NCI-H128 (cell line): ENCODE measurements around the gene NBPF8.
"Not testable (repeated sequence)": the region's sequence is repeated elsewhere in the genome, so short reads cannot be mapped to it uniquely, and the experiment has no call there.

Source experiments
- DNase-seq: peaks from one replicate; lab custom pipeline; 2025; ENCODE audit not compliant: unreplicated experiment; lab: John Stamatoyannopoulos, UW

NBPF8 gene, protein sequence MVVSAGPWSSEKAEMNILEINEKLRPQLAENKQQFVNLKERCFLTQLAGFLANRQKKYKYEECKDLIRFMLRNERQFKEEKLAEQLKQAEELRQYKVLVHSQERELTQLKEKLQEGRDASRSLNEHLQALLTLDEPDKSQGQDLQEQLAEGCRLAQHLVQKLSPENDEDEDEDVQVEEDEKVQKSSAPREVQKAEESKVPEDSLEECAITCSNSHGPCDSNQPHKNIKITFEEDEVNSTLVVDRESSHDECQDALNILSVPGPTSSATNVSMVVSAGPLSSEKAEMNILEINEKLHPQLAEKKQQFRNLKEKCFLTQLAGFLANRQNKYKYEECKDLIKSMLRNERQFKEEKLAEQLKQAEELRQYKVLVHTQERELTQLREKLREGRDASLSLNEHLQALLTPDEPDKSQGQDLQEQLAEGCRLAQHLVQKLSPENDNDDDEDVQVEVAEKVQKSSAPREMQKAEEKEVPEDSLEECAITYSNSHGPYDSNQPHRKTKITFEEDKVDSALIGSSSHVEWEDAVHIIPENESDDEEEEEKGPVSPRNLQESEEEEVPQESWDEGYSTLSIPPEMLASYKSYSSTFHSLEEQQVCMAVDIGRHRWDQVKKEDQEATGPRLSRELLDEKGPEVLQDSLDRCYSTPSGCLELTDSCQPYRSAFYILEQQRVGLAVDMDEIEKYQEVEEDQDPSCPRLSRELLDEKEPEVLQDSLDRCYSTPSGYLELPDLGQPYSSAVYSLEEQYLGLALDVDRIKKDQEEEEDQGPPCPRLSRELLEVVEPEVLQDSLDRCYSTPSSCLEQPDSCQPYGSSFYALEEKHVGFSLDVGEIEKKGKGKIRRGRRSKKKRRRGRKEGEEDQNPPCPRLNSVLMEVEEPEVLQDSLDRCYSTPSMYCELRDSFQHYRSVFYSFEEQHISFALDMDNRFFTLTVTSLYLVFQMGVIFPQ

DNA sequence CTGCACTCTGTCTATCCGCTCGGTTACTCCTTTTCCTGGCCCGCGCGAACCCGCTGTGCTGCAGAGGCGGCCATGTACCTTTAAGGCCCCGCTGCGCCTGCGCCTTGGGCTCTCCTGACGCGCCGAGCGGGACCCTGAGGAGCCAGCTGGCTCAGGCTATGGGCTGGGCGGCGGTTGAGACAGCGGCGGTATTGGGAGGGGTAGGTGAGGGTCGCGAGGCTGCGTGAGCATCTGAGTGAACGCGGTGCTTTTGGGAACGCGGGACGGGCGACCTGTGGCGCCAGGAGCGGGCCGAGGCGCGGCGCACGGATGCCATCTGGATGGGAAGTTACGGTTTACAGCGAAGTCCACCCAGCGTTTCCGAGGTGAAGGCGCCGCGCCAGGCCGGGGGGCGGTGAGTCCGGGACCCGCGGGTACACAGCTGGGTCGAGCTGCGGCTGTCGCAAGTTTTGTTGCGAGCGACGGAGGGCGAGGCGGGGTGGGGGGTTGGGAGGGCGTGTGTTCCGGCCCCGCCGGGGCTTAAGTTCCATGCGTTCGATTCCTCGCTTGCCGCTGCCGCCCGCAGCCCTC lies at the start of gene NBPF8:
Gene NBPF8 (plus strand): TSS at position 125 of the 570 bp plus-strand sequence. CDS start 21,488 bp downstream, outside the sequence.
- DNase-seq, result not testable (repeated sequence)

DNA sequence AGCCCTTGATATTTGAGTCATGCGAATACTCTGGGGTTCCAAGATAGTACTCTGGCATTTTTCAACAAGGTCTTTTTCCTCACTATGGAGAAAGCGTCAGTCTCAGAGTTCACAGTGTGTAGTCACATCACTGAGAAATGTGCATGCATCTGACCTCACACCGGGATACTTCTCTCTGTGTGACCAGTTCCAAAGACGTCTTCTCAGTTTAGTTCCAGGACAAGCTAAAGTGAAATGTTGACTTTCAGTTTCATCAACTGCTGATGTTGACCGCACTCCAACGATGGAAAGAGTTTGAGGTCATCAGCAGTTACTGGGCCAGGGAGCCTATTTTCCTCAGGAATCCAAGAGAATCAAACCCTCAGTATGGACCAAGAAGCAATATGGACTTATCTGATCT lies 47.1 kb upstream of the NBPF8 start:
- not testable (repeated sequence) for DNase-seq

DNA sequence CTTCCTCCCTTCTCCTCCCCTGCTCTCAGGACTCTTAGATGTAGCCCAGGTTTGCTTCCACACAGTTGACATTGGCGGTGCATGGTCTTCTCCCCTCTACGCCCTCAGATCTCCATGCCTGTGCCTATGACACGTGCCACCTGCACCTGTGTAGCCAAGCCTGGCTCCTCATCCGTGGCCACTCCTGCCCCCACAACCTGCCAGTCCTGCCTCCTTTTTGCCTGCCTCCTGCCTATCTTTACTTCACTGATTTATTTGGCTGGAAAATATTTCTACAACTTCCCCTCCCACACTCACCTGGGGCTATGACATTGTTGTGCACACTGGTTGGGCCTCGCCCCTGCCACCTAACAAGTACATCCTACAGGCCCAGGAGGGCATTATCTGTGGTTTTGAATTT lies 28.2 kb upstream of the NBPF8 start:
- not testable (repeated sequence) for DNase-seq

DNA sequence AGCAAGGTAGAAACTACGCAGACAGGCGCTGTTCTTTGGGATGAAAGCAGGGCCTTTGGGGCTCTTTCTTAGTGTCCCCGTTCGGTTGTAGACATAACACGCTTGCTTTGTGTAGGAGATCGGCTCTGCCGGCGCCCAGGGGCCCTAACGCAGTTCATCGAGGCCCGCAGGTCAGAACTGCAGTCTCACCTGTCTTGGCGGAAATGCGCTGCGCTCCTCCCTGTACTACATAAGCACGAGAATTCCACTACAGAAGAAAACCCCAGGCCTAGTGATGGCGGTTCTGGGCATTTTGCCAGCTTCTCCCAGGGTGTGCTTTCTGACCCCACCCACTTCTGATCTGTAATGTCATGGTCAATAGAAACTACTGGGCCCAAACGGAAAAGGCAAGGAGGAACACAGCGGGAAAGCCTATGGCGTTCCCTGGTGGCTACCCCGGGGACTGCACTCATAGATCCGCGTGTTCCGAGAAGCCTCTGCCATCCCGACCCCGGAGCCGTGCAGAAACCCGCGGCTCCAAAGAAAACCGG lies 26.2 kb upstream of the NBPF8 start:
- not testable (repeated sequence) for DNase-seq

- DNase-seq, result not testable (repeated sequence)
Measured at GRCh38 chr1:120391365-120391764, 23.5 kb upstream of the NBPF8 start.

DNA sequence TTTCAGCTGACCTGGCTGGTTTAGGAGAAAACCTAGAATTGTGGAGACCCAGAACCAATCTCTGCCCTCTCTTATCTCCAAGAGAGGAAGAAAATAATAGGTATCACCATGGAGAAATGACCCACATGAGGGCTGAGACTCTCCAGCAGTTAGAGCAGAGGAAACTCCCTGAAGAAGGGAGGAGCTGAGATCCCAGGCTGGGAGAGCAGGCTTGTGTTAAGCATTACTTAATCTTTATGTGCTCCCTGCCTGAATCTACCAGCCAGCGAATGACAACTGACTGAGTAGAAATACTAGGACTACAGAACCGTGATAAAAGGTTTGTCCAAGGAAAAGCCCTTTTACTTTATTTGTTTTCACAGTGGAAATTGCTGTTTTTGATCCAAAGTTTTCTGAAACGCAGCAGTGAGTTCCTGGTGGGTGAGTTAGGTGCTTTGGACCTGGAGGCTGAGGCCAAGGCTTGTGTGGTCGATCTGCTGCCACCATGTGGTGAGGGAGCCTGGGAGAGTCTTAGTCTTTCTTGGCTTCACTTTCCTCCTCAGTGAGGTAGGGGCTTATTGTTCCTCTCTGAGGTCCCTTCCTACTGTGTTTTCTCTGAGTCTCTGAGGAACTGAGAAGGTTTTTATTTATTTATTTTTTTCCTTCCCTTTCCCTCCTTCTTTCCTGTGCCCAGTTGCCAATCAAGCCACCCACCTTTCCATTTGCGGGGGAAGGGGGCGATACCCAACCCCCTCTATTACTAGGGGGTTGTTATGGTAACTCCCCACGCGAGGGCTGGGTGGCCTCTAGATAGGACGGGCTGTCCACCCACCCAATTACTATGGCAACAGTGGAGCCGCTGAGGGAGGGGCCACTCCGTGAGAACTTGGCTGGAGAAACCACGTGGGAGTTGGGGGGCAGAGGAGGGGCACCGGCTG lies 21.3 kb upstream of the NBPF8 start:
- DNase-seq, result not testable (repeated sequence)

DNA sequence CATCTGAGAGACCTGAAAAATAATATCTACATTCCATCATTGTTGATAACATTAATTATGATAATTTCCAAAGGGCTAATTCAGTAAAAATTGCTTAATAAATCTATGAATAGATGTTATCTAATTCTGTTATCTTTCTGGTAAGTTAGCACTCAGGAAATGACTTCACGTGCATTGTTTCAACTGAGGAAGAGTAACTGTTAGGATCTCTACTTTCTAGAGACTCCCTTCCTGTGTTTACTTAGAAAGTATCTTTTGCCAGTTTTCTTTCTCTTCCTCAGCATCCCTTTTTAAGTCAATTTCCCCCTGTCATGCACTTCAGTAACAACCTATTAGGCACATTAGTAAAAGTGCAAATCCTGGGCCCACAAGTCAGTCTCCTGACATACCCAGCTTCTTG lies 9.5 kb upstream of the NBPF8 start:
- DNase-seq, result not testable (repeated sequence)

GRCh38 chr1:120414451-120414850 lies 384 bp upstream of the NBPF8 start:
- not testable (repeated sequence) for DNase-seq

DNA sequence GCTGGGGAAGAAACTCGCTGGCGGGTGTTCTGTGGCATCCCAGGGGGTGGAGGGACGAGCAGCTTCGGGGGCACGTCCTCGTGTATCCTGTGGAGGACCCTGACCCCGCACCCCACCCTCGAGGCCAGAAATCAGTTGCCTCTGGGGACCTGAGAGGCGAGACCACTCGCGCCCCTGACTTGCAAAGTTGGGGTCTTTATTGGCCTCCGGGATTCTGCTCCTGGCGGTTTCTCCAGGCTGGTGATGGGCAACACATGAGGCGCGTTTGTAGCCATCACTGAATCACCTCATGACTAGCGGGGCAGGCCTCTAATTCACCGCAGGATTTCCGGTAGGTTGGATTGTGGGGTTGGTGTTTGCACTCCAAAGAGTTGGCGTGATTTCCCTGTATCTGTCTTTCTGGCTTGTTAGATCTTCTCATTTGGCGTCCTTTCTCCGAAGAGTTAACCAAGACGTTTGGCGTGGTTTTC lies 692 bp downstream of the NBPF8 start:
- not testable (repeated sequence) for DNase-seq

DNA sequence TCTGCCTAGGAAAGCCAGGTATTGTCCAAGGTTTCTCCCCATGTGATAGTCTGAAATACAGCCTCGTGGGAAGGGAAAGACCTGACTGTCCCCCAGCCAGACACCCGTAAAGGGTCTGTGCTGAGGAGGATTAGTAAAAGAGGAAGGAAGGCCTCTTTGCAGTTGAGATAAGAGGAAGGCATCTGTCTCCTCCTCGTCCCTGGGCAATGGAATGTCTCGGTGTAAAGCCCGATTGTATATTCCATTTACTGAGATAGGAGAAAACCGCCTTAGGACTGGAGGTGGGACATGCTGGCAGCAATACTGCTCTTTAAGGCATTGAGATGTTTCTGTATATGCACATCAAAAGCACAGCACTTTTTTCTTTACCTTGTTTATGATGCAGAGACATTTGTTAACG lies 10.2 kb downstream of the NBPF8 start:
- DNase-seq, result not testable (repeated sequence)

GRCh38 chr1:120431626-120432025 lies 16.8 kb downstream of the NBPF8 start:
- not testable (repeated sequence) for DNase-seq

DNA sequence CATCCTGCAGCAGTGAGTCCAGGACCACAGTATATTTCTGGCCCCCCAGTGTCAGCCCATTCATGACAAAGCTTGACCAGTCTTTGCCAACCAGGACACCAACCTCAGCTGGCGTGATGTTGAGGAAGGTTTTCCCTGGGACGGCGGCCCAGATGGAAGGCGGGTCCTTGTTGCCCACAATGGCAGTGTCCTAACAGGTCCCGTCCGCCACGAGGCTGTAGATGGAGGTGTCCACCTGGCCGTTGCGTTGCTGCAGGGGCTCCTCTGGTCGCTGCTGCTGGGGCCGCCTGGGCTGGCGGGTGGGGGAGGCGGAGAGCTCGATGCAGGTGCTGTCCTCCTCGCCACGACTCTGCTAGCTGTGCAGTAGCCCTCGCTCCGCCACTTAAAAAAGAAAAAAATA lies 19.0 kb downstream of the NBPF8 start:
- not testable (repeated sequence) for DNase-seq

DNA sequence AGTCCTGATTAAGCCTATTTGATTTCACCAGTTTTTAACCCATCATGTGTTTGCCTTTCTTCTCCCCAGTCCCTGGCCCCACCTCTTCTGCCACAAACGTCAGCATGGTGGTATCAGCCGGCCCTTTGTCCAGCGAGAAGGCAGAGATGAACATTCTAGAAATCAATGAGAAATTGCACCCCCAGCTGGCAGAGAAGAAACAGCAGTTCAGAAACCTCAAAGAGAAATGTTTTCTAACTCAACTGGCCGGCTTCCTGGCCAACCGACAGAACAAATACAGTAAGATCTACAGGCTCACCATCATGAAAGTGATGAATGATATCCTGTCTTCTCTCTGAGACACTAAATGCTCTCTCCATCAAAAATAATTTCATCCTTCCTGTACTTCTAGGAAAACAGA lies 34.3 kb downstream of the NBPF8 start:
- not testable (repeated sequence) for DNase-seq
